ENCODE measurements around the gene MATN1. TPM values are rescaled to one million over a fixed set of nuclear protein-coding genes. Genes with fewer than 3 reads are reported as not detected.

Gene MATN1
- total RNA-seq, 1 donor from 2014 or later = 0.22 TPM

DNA sequence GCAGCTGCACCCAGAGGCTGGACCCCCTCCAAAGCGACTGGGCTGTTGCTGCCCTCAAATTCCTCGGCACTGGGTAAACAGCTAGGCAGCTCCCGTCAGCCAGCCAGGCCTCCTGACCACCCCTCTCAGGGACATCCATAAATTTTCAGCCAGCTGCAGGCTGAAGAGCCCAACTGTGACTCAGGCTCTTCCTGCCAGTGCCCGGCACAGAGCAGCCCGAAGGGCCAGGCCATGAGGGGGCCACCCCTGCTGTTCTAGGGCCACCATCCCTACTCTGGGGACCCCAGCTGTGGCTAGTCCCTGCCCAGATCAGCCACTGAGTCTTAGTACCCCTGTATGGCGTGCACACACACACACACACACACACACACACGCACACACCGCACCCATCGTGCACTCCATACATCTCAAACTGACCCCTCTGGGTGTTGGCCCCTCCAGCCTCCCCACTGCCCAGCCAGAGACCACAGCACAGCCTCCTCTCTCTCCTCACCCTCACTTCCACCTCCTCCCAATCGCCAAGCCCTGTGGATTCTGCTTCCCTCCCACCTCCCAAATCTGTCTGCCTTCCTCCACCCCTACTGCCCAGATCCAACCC lies 40.4 kb upstream of the MATN1 start:
- H3K4me1 Mint-ChIP-seq (ENCODE audit: low read depth, unreplicated experiment) = peaks cover 17% of the 10 kb centered on the region
- H3K36me3 Mint-ChIP-seq (ENCODE audit: unreplicated experiment) = no peaks in the 10 kb centered on the region
- H3K4me3 Mint-ChIP-seq (ENCODE audit: unreplicated experiment) = no peak overlapping the region
- TF ChIP-seq, protein P1, sequence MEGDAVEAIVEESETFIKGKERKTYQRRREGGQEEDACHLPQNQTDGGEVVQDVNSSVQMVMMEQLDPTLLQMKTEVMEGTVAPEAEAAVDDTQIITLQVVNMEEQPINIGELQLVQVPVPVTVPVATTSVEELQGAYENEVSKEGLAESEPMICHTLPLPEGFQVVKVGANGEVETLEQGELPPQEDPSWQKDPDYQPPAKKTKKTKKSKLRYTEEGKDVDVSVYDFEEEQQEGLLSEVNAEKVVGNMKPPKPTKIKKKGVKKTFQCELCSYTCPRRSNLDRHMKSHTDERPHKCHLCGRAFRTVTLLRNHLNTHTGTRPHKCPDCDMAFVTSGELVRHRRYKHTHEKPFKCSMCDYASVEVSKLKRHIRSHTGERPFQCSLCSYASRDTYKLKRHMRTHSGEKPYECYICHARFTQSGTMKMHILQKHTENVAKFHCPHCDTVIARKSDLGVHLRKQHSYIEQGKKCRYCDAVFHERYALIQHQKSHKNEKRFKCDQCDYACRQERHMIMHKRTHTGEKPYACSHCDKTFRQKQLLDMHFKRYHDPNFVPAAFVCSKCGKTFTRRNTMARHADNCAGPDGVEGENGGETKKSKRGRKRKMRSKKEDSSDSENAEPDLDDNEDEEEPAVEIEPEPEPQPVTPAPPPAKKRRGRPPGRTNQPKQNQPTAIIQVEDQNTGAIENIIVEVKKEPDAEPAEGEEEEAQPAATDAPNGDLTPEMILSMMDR (IDR thresholded peaks at IDR 0.05; ENCODE audit: partially characterized antibody, unreplicated experiment) = no peak
- DNase-seq = no peak
- H3K9me3 Mint-ChIP-seq (ENCODE audit: unreplicated experiment) = peaks cover 1% of the 10 kb centered on the region
- no peak overlapping the region for H3K27ac Mint-ChIP-seq (ENCODE audit: unreplicated experiment)
- no peaks in the 10 kb centered on the region for H3K27me3 Mint-ChIP-seq (ENCODE audit: unreplicated experiment)

DNA sequence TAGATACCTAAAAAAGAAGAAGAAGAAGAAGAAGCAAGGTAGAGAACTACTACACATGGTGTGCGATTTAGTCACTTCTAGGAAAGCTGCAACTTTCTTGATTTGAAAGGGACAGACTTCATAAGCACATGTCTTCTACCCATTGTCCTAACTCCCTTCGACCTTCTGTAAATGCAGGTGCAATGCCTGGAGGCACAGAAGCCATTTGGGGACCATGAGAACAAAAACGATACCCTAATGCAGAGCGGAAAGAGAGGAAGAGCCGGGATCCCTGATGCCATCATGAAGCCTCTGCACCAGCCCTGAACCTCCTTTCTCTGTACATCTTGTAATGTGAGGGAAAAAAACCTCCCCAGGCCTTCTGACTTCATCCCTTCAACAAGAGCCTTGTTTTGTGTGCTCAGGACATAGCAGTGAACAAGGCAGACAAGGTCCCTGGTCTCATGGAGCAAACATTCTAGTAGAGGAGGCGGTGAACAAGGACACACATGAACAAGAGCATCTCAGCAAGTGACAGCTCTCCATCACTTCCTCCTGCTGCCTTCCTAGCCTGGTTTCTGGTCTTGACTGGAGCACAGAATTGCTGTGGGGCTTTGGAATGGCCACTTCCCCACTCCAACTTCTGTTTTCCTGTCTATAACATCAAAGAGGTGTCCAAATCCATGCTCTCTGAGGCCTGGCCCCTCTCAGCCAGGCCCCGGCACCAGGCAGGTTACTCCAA lies 39.7 kb upstream of the MATN1 start:
- Mint-ChIP-seq H3K36me3 (ENCODE audit: unreplicated experiment) (no peaks in the 10 kb centered on the region), H3K4me3 (ENCODE audit: unreplicated experiment) (no peak overlapping the region), H3K27ac (ENCODE audit: unreplicated experiment) (no peak overlapping the region), H3K4me1 (ENCODE audit: low read depth, unreplicated experiment) (peaks cover 17% of the 10 kb centered on the region), H3K9me3 (ENCODE audit: unreplicated experiment) (no peaks in the 10 kb centered on the region), H3K27me3 (ENCODE audit: unreplicated experiment) (no peaks in the 10 kb centered on the region)
- TF ChIP-seq, protein P1 (IDR thresholded peaks at IDR 0.05; ENCODE audit: partially characterized antibody, unreplicated experiment) = no peak
- DNase-seq = no peak

DNA sequence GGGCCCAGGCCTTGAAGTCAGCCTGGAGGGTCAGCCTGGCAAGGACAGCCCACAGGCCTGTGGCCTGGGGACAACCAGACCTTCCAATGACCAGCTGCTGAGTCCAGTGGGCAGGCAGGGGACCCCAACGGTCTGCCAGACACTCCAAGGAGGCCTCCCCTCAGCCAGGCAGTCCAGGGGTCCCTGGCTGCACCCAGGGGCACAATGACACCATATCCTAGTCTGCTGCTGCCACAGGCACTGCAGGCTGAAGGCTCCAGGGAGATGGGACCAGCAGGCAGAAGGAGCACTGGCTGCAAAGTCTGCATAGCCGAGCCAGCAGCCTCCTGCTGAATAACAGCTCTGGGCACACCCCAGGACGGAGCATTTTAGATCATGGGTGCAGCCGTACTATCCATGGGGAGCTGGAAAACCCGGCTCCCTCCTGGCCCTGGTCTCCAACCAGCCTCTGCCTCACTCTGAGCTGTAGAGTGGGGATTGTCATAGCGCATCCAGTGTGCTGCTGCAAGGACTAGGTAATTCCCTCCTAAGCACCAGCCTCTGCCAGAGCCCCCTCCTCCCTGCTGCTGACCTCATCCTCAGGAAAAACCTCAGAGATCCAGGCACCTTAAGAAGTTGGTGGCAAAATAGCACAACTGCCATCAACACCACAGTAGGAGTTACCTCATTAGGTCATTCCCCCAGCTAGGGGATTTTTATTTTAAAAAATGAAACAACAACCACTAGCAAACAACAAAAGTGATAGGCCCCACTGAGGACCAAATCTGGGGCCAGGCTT lies 39.0 kb upstream of the MATN1 start:
- H3K36me3 Mint-ChIP-seq (ENCODE audit: unreplicated experiment) = no peaks in the 10 kb centered on the region
- H3K4me3 Mint-ChIP-seq (ENCODE audit: unreplicated experiment) = peak overlapping the region; percentile 38
- TF ChIP-seq, protein P1 (IDR thresholded peaks at IDR 0.05; ENCODE audit: partially characterized antibody, unreplicated experiment) = no peak
- peaks cover 19% of the 10 kb centered on the region for H3K4me1 Mint-ChIP-seq (ENCODE audit: low read depth, unreplicated experiment)
- peaks cover under 1% of the 10 kb centered on the region for H3K27me3 Mint-ChIP-seq (ENCODE audit: unreplicated experiment)
- H3K27ac Mint-ChIP-seq (ENCODE audit: unreplicated experiment) = no peak overlapping the region
- H3K9me3 Mint-ChIP-seq (ENCODE audit: unreplicated experiment) = no peaks in the 10 kb centered on the region
- DNase-seq = no peak

DNA sequence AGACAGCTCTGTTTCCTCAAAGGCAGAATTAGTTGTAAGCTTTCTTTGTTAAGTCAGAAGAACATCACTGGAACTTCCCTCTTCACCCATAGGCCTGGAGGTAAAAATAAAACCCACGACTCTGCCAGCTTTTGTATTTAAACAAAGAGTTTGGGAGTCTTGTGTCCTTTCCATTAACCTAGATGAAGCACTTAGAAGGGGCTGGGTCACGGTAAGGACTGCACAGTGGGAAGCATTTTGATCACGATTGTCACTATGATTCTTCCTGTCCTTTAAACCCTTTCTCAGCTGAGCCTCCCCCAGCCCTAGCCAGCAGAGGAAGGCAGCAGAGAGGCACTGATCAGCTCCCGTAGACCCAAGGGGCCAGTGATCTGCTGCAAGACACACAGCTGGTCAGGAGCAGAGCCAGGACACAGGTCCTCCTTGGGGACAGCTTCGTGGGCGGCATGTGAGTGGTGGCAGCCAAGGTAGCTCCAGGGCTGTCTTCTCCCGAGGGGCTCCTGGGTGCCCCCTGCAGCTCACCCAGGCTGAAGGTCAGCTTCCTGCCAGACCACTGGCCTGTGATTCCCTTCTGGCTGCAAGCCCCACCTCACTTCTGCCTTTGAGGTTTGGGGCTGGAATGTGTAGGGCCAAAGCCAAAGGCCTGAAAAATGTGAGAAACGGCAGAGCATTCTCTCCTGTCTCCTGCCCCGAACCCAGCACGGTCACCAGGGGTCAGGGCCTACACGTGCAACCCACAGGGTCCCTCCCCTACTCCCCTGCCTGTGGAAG lies 38.2 kb upstream of the MATN1 start:
- Mint-ChIP-seq H3K4me1 (ENCODE audit: low read depth, unreplicated experiment) (peaks cover 26% of the 10 kb centered on the region), H3K27ac (ENCODE audit: unreplicated experiment) (no peak overlapping the region), H3K9me3 (ENCODE audit: unreplicated experiment) (peaks cover 1% of the 10 kb centered on the region), H3K27me3 (ENCODE audit: unreplicated experiment) (peaks cover 5% of the 10 kb centered on the region), H3K36me3 (ENCODE audit: unreplicated experiment) (no peaks in the 10 kb centered on the region), H3K4me3 (ENCODE audit: unreplicated experiment) (peak overlapping the region; percentile 38)
- no peak for DNase-seq
- TF ChIP-seq, protein P1 (IDR thresholded peaks at IDR 0.05; ENCODE audit: partially characterized antibody, unreplicated experiment) = no peak

Data from glutamatergic neuron (in vitro differentiated cells).